Osteoblast (primary cell): ENCODE results near the gene RAB13. TPM values are rescaled to one million over a fixed set of nuclear protein-coding genes. Genes with fewer than 3 reads are reported as not detected.
A peak's percentile ranks its signal among the peaks of the same experiment; 100 is the strongest.

Experiments
- DNase-seq: peaks from one replicate; pipeline ENCODE4 v3.0.0; 2011; ENCODE audit warnings: low spot score, mixed read lengths; ENCODE audit not compliant: insufficient read length; ENCODE audit errors: missing footprints
- H2AFZ ChIP-seq: 2 replicates; pipeline ENCODE4 v1.6.0; 2011; ENCODE audit warnings: mild to moderate bottlenecking, low read length
- H3K27ac ChIP-seq: 2 replicates; pipeline ENCODE4 v1.5.1; 2011; ENCODE audit warnings: mild to moderate bottlenecking, low read depth, low read length, moderate library complexity
- H3K27me3 ChIP-seq: 2 replicates; pipeline ENCODE4 v1.6.0; 2012; ENCODE audit warnings: mild to moderate bottlenecking, control low read depth, inconsistent platforms, low read length, moderate library complexity; ENCODE audit not compliant: insufficient read depth
- H3K36me3 ChIP-seq: 2 replicates; pipeline ENCODE4 v1.5.1; 2011; ENCODE audit warnings: mild to moderate bottlenecking, low read length, control low read depth, moderate library complexity; ENCODE audit not compliant: insufficient read depth
- H3K4me1 ChIP-seq: 2 replicates; pipeline ENCODE4 v1.5.1; 2011; ENCODE audit warnings: mild to moderate bottlenecking, low read length, control low read depth, moderate library complexity; ENCODE audit not compliant: insufficient read depth
- H3K4me2 ChIP-seq: 2 replicates; pipeline ENCODE4 v1.6.0; 2011; ENCODE audit warnings: mild to moderate bottlenecking, low read length; ENCODE audit not compliant: insufficient read depth
- H3K4me3 ChIP-seq: fragments of 200-600 bp; sonication (generic); 3 replicates; pipeline ENCODE4 v1.5.1; 2012; ENCODE audit warnings: mild to moderate bottlenecking, low read length, inconsistent platforms; ENCODE audit not compliant: insufficient read depth
- H3K79me2 ChIP-seq: 2 replicates; pipeline ENCODE4 v1.6.0; 2012; ENCODE audit warnings: mild to moderate bottlenecking, low read length, control low read depth, inconsistent platforms; ENCODE audit not compliant: insufficient read depth
- H3K9me3 ChIP-seq: 2 replicates; pipeline ENCODE4 v1.5.1; 2011; ENCODE audit warnings: low read depth, low read length, control low read depth
- H4K20me1 ChIP-seq: 2 replicates; pipeline ENCODE4 v1.6.0; 2012; ENCODE audit warnings: mild to moderate bottlenecking, low read length, control low read depth; ENCODE audit not compliant: insufficient read depth
- total RNA-seq: library from RNA; depleted of rRNA; stranded (reverse); fragments of >200 nt; gene quantifications from 2 replicates; pipeline ENCODE4 v1.2.3, GENCODE V29; 2012
- TF ChIP-seq, protein P1 (sequence below): IDR thresholded peaks from 2 replicates; pipeline ENCODE4 v1.5.1; 2011; ENCODE audit warnings: mild to moderate bottlenecking, low read depth, low read length, moderate library complexity; ENCODE audit errors: extremely low read depth

RAB13 gene
- total RNA-seq, 1 donor: 72.0 TPM

DNA sequence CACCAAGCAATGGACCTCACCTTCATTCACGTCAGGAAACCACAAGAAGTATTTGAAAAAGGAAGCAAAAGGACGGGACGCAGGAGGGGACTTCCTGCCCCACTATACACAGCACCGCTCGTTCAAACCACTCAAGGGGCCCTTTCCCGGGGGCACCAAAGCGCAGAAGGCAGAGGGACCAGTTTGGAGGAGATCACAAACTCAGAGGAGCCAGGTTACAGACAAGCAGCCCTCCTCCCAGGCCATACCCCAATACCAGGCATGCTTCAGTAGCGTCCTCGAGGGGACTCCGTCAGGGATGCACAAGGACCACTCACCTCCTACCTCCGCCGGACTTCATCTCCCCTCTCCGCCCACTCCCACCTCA, 28.4 kb downstream of the RAB13 start:
- TF ChIP-seq, protein P1, sequence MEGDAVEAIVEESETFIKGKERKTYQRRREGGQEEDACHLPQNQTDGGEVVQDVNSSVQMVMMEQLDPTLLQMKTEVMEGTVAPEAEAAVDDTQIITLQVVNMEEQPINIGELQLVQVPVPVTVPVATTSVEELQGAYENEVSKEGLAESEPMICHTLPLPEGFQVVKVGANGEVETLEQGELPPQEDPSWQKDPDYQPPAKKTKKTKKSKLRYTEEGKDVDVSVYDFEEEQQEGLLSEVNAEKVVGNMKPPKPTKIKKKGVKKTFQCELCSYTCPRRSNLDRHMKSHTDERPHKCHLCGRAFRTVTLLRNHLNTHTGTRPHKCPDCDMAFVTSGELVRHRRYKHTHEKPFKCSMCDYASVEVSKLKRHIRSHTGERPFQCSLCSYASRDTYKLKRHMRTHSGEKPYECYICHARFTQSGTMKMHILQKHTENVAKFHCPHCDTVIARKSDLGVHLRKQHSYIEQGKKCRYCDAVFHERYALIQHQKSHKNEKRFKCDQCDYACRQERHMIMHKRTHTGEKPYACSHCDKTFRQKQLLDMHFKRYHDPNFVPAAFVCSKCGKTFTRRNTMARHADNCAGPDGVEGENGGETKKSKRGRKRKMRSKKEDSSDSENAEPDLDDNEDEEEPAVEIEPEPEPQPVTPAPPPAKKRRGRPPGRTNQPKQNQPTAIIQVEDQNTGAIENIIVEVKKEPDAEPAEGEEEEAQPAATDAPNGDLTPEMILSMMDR: no peak
- Histone ChIP-seq H3K9me3 (no peaks in the 10 kb centered on the region), H2AFZ (peak overlapping the region; percentile 88), H3K27me3 (no peaks in the 10 kb centered on the region), H3K4me1 (peaks cover 27% of the 10 kb centered on the region), H4K20me1 (peaks cover 42% of the 10 kb centered on the region), H3K79me2 (peaks cover 62% of the 10 kb centered on the region), H3K4me2 (peak overlapping the region; percentile 88), H3K27ac (peak overlapping the region; percentile 63), H3K36me3 (peaks cover 23% of the 10 kb centered on the region), H3K4me3 (peak overlapping the region; percentile 96)
- no peak for DNase-seq

DNA sequence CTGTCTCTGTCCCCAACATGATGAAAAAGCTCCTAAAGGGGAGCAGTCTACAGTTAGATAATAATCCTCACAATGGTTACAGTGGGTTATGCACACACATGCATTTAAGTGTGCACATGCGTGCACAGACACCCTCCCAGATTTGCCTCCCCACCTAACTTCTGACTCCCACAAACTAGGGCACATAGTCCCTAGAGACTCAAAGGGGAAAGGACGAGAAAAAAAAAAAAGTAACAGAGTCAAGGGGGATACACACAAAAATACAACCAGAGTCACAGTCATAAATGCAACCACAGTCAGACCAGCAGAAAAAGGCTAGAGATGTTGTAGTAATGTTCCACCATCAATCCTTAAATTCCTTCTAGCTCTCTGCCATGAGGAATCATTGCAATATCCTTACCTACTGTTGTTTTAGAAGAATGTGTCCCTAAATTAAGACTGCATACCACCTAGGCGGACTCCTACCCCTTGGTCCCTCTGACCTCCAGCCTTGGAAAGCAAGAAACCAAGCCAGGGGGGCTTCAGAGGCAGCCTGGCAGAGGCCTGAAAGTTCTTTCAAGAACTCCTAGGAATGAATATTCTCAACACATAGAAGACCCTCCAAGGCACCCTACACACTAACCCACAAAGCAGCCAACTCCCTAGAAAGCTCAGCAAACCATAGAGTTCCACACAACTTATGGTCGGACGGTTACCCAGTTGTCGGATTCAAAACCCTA, 29.0 kb downstream of the RAB13 start:
- Histone ChIP-seq H4K20me1 (peaks cover 45% of the 10 kb centered on the region), H3K79me2 (peaks cover 59% of the 10 kb centered on the region), H3K4me2 (peak overlapping the region; percentile 88), H3K27me3 (no peaks in the 10 kb centered on the region), H3K27ac (peak overlapping the region; percentile 63), H3K36me3 (peaks cover 29% of the 10 kb centered on the region), H3K9me3 (no peaks in the 10 kb centered on the region), H3K4me3 (peak overlapping the region; percentile 96), H3K4me1 (peaks cover 21% of the 10 kb centered on the region), H2AFZ (no peak overlapping the region)
- peak; percentile 68 for DNase-seq
- TF ChIP-seq, protein P1: no peak

DNA sequence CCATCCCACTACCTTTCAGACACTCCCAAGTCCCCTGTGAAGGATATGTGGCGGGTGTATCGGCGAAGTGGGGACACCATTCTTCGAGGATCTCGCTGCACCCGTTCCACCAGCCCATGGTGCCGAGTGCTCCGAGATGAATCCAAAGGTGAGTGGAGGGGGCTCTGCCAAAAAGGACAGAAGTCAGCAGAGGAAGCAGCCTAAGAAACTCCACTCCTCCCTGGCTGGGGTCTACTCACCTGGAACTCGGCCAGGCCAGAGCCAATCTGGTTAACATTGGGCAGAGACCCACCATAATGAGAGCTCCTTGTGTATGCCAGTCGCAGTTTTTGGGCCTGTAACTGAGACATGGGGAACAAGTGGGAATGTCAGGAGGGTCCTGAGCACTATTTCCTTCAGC, 31.3 kb downstream of the RAB13 start:
- H3K27ac ChIP-seq: no peak overlapping the region
- peaks cover 32% of the 10 kb centered on the region for H3K36me3 ChIP-seq
- no peaks in the 10 kb centered on the region for H3K27me3 ChIP-seq
- peak; percentile 65 for DNase-seq
- H3K4me2 ChIP-seq: no peak overlapping the region
- no peak overlapping the region for H3K4me3 ChIP-seq
- H3K4me1 ChIP-seq: peaks cover 15% of the 10 kb centered on the region
- H4K20me1 ChIP-seq: peaks cover 45% of the 10 kb centered on the region
- TF ChIP-seq, protein P1: no peak
- no peak overlapping the region for H2AFZ ChIP-seq
- H3K79me2 ChIP-seq: peaks cover 54% of the 10 kb centered on the region
- H3K9me3 ChIP-seq: no peaks in the 10 kb centered on the region

DNA sequence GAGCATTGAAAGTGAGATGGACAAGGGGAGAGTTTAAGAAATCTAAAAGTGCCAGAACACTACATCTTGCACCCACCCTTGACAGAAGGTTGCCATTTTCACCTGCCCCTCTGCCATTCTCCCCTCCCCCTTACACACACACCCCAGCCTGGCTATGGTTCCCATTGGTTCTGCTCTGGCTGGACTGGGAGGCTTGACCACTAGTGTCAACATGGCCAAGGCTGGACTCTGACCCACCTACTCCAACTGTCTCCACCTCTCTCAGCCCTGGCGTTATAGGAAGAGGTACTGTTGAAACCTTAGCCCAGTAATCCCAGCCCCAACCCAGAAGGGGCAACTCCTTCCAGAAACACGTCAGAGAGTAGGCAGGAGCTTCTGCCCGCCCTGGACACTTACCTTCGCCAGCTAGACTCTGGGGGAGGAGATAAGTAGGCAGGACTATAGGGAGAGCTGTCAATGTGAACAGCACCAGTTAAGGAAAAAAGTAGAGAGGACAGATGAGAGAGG, 32.2 kb downstream of the RAB13 start:
- no peak overlapping the region for H2AFZ ChIP-seq
- peaks cover 35% of the 10 kb centered on the region for H3K36me3 ChIP-seq
- H3K4me1 ChIP-seq: peaks cover 15% of the 10 kb centered on the region
- no peak overlapping the region for H3K4me2 ChIP-seq
- TF ChIP-seq, protein P1: no peak
- no peak overlapping the region for H3K27ac ChIP-seq
- H3K79me2 ChIP-seq: peaks cover 54% of the 10 kb centered on the region
- H3K4me3 ChIP-seq: no peak overlapping the region
- no peaks in the 10 kb centered on the region for H3K27me3 ChIP-seq
- DNase-seq: peak; percentile 66
- no peaks in the 10 kb centered on the region for H3K9me3 ChIP-seq
- H4K20me1 ChIP-seq: peaks cover 45% of the 10 kb centered on the region
